GM18951 (cell line): ENCODE data around the gene C1QL3.

Experiments
- POLR2A ChIP-seq: IDR thresholded peaks from 4 replicates; pipeline ENCODE4 v1.6.1; 2011; ENCODE audit warnings: mild to moderate bottlenecking; ENCODE audit not compliant: insufficient read length, insufficient read depth; ENCODE audit errors: extremely low read depth
- in situ Hi-C: fragments of 300-500 bp; cut with MboI; formaldehyde crosslinking; loops from one replicate; pipeline ENCODE4 v1.12.0; 2022; ENCODE audit warnings: low sequenced_read_pairs, mixed read lengths, inconsistent platforms; ENCODE audit not compliant: unreplicated experiment

C1QL3 gene

DNA sequence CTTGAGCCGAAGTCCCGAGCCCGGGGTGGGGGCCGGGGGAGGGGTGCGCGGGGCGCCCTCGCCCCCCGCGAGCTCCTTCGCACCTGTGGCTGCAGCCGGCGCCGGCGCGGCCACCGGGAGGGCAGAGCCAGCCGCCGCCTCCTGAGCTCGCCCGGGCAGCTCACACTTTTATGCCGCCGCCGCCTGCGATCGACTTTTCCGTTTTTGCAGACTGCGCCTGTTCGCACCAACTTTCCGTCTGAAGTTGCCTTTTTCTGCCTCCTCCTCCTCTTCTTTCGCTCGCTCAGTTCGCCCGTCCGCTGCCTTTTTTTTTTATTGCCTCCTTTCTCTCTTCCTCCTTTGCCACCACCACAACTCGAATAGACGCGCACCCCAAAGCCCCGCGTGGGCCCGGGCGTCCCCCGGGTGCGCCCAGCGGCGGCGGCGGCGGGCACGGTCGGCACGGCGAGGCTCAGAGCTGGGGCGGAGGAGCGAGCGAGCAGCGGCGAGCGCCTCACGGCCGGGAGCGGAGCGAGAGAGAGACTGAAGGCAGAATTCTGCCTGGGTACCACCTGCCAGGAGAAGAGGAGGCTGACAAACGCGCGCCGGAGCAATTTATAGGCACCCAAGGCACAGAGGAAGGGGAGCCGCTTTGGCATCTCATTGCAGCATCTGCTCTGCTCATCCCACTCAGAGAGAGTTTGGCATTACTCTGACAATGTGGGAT lies at the start of gene C1QL3:
Gene C1QL3, minus strand, starts transcription at position 569 of the 706 bp plus-strand sequence. CDS start 814 bp downstream, outside the sequence.
- in situ Hi-C loops: no loop called here
- no peak for TF ChIP-seq POLR2A

- in situ Hi-C loops: no loop called here
- no peak for TF ChIP-seq POLR2A
These were observed 49.1 kb upstream of the C1QL3 start for GRCh38 chr10:16570731-16571130.

DNA sequence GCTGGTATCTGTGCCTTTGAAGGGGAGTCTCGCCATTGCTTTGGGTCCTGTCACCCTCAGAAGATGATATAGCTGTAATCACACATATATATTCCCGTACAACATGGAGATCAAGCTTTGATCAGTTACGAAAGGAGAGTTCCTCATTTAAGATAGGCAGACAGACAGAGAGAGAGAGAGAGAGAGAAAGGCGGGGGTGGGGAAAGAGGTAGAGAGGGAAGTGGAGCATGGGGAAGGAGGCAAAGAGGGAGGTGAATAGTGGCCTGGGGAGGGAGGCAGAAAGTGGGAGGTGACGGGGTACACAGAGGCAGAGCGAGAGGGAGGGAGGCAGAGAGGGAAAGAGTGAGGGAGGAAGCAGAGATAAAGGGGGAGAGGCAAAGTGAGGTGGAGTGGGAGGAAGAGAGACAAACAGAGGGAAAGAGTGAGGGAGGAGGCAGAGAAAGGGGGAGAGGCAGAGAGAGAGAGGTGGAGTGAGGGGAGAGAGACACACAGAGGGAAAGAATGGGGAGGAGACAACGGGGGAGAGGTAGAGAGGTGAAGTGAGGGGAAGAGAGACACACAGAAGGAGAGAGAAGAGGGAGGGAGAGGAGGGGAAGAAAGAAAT lies 44.6 kb upstream of the C1QL3 start:
- no peak for TF ChIP-seq POLR2A
- in situ Hi-C loops: no loop called here

DNA sequence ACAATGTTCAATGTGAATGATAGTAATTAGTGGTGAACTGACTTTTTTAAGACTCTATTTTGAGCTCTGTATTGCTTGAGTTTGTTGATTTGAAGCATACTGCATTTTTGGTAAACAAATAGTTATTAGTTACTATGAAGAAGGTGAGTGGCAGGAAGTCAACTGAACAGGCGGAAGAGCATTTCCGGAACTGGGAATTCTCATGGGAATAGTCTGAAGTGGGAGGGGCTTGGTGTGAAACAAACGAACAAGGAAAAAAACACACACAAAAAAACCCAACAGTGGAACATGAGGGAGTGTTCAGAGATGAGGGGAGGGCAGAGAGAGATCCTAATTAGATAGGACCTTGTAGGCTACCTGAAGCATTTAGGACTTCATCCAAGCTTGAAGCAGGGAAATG lies 43.9 kb upstream of the C1QL3 start:
- in situ Hi-C loops: no loop called here
- no peak for TF ChIP-seq POLR2A

- TF ChIP-seq POLR2A: no peak
- in situ Hi-C loops: no loop called here
These were observed 41.2 kb upstream of the C1QL3 start for GRCh38 chr10:16562891-16563290.

- no peak for TF ChIP-seq POLR2A
- in situ Hi-C loops: no loop called here
These were observed 37.6 kb upstream of the C1QL3 start for GRCh38 chr10:16559236-16559773.

- no peak for TF ChIP-seq POLR2A
- in situ Hi-C loops: loop anchor here (25.0 kb wide), 1 partner anchor 661 kb away; no protein-coding TSS in a partner anchor
These were observed 26.3 kb upstream of the C1QL3 start for GRCh38 chr10:16547973-16548372.

- in situ Hi-C loops: loop anchor here (25.0 kb wide), 1 partner anchor 658 kb away; no protein-coding TSS in a partner anchor
- no peak for TF ChIP-seq POLR2A
These were observed 23.5 kb upstream of the C1QL3 start for GRCh38 chr10:16545116-16545736.

DNA sequence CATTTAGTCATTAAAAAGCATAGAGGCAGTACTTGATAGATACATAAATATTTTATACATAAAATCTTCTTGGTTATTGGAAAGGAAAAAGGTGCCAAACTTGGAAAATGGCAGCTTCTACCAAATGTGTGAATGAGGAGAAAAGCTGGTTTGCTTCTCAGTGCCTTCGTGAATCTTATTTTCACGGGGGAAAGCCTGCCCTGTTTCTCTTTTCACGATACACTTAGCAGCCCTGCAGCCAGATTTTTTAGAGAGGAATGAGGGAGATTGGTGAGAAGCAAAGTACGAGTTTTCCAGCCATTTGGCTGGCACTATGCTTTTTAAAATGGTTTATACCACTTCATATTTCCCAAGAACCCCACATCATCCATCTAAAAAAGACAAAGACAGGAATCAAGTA lies 22.9 kb upstream of the C1QL3 start:
- TF ChIP-seq POLR2A: no peak
- in situ Hi-C loops: loop anchor here (25.0 kb wide), 1 partner anchor 657 kb away; no protein-coding TSS in a partner anchor

GRCh38 chr10:16544099-16544498 lies 22.4 kb upstream of the C1QL3 start:
- in situ Hi-C loops: loop anchor here (25.0 kb wide), 1 partner anchor 657 kb away; no protein-coding TSS in a partner anchor
- TF ChIP-seq POLR2A: no peak

GRCh38 chr10:16536155-16536554 lies 14.5 kb upstream of the C1QL3 start:
- in situ Hi-C loops: loop anchor here (25.0 kb wide), 1 partner anchor 649 kb away; no protein-coding TSS in a partner anchor
- TF ChIP-seq POLR2A: no peak

DNA sequence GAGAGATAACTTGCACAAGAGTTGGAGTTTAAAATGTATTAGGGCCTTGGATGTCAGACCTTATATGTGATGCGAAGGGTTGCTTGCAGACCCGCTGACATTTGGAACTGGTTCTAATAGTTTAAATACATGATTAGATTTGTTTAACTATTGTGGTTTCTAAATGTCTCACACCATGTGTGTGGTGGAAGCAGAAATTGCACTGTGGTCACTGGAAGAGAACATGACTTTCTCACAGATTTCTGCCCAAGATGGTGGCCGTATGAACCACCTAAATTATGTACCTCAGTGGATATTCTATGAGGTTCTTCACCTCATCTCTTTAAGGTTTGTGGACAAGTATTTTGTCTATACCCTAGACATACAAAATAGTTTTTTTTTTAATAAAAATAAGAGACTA lies 8.2 kb upstream of the C1QL3 start:
- in situ Hi-C loops: loop anchor here (25.0 kb wide), 1 partner anchor 643 kb away; no protein-coding TSS in a partner anchor

GRCh38 chr10:16527452-16527851 lies 5.8 kb upstream of the C1QL3 start:
- no peak for TF ChIP-seq POLR2A
- in situ Hi-C loops: loop anchor here (25.0 kb wide), 1 partner anchor 640 kb away; no protein-coding TSS in a partner anchor

More for the DNA sequence above, 8.2 kb upstream of the C1QL3 start:
- TF ChIP-seq POLR2A: no peak
